NCI-H82 treated with DMSO at 0.1 percent for 48 hours (cell line): ENCODE results near the gene ATG7.
"Not testable (repeated sequence)": the region's sequence is repeated elsewhere in the genome, so short reads cannot be mapped to it uniquely, and the experiment has no call there.

Experiments
- DNase-seq: peaks from one replicate; lab custom pipeline; 2025; ENCODE audit not compliant: unreplicated experiment; lab: John Stamatoyannopoulos, UW

Gene ATG7

DNA sequence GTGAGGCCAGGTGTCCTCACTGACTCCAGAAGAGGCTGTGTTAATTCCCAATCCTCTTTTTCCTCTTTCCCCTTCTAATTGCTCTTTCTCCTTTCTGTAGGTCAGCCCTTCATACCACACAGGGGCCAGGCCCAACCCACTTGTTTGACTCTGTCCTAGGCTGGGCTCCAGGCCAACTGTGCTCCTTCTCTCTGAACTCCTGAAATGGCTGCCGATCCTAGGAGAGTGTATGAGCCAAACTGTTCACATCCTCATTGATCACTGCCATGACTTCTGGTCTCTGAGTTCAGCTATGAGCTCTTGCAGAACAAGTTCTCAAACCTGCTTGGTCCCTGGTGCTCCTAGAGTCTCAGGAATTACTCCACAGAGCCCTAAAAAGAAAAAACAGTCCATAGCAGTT lies 226.4 kb downstream of the ATG7 start:
- no peak for DNase-seq

- DNase-seq = no peak
Observed at GRCh38 chr3:11499144-11499543, 226.9 kb downstream of the ATG7 start.

- DNase-seq = not testable (repeated sequence)
Observed at GRCh38 chr3:11502413-11502812, 230.2 kb downstream of the ATG7 start.

DNA sequence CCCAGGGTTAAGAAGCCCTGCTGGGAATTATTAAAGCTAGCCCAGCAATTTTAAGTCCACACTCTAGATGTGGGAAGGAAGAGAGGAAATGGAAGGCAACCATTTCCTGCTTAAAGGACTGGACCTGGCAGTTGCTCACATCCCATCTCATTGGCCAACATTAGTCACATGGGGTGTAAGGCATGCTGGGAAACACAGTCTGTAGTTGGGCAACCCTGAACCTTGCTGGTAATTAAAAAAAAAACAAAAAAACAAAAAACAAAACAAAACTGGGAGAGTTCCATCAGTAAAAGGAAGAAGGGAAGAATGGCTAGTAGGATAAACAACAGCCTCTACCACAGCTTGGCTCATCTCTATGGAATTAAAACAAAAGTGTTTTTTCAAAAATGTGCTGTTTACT lies 235.5 kb downstream of the ATG7 start:
- no peak for DNase-seq

- DNase-seq = no peak
Observed at GRCh38 chr3:11508346-11509172, 236.4 kb downstream of the ATG7 start.

GRCh38 chr3:11509173-11510000 lies 237.2 kb downstream of the ATG7 start:
- DNase-seq = no peak

GRCh38 chr3:11510001-11510340 lies 237.8 kb downstream of the ATG7 start:
- DNase-seq = no peak

GRCh38 chr3:11510356-11510755 lies 238.2 kb downstream of the ATG7 start:
- DNase-seq = no peak

- not testable (repeated sequence) for DNase-seq
Observed at GRCh38 chr3:11511606-11512005, 239.4 kb downstream of the ATG7 start.

- DNase-seq = not testable (repeated sequence)
Observed at GRCh38 chr3:11513125-11513816, 241.1 kb downstream of the ATG7 start.

DNA sequence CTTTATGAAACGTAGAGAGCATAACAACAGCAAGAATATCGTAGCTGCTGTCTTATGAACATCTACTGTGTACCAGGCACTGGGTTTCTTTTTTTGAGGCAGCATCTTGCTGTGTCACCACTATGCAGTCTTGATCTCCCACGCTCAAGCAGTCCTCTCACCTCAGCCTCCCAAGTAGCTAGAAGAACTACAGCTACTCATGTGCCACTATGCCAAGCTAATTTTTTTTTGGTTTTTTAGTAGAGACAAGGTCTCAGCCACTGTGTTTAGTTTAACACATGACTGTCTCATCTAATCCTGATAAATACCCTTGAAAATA lies 241.6 kb downstream of the ATG7 start:
- DNase-seq = no peak

- DNase-seq = no peak
Observed at GRCh38 chr3:11514191-11514821, 242.1 kb downstream of the ATG7 start.

DNA sequence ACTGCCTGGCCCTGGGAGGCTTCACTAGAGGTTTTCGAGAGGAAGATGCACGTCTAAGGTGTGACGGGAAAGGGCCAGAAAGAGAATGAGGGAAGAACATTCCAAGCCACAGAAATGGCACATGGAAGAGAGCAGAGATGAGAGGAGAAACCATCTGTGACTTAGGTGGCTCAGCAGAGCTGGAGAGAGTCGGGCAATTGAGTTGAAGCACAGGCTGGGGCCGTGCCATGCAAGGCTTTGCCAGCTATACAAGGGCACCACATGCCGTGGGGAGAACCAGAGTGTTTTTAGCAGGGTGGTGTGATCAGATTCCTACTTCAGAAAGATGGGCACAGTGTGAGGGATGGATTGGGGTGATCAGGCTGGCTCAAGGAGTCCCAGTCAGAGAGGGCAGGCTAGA lies 245.4 kb downstream of the ATG7 start:
- no peak for DNase-seq

DNA sequence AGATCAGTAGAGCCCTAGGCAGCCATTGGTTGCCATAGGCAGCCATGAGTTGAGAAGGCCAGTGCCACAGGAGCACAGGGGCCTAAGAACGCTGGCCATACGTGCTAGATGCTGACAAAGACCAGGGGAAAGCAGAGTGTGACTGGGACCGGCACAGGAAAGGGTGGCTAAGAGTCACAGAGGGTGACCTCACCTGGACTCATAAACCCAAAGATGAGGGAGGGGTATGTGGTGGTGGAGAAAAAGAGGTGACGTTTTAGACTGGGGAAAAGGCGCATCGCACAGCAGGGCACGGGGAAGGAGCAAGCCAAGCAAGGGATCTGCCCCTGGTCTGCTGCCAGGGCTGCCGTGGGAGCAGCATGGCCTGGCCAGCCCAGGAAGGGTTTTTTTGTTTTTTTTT lies 249.0 kb downstream of the ATG7 start:
- DNase-seq = no peak

DNA sequence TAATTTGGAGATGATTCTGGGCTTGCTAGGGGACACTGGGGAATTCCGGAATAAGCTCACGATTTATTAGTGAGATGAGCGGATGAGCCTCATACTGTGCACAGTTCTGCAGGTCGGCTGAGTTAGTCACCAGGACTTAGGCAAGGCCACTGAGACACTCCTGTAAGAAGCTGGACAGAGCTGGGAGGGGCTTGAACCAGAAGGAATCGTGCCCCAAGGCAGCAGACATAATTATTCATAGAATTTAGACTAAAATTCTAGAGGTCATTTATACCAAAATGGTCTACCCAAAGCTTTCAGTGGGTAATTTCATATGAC lies 250.2 kb downstream of the ATG7 start:
- DNase-seq = no peak

DNA sequence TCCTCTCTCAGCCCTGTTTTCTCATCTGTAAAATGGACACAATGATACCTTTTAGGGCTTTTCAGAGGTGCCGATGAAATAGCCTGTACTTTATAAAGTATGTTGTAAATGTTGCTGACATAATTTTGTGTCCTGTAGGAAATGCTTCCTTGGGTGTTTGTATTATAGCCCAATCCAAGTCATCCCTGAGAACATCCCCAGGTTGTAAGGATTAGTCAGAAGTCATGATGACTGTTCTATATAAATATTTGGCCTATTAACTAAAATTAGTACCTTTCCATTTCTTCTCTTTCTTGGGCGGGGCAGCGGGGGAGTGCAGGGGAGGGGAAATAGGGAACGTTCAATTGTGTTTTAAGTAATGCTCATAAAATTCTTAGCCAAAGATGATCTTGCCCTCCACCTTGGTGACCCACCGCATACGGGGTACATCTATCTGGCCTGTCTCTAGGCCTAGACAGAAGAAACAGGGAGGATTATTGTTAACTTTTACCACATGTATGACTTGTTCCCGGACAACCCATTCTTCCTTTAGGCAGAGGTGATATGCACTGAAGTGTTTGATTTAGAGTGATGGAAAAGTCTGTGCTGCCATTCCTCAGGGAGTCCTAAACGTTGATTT lies 250.9 kb downstream of the ATG7 start:
- DNase-seq = no peak

DNA sequence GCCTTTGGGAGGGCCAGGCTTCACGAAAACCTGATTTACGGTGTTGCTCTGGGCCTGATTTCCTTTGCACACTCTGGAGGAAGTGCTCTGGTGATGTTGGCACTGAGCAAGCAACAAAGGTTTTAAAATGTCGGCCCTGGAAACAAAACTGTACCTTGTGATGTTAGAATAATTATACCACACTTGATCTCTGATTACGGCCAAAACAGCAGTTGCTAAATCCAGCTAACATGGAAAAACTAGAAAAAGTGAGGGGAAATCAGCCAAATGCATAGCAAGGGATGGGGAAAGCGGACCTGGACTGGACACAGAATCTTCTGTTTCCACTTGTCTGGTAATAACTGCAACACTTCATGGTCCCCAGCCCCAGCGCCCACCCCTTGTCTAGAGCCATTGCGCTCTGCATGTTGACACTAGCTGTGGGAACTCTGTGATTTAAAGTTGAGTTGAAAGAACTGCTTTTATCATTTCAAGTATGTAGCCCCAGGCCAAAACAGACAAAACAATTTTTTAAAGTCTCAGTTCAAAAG lies 251.4 kb downstream of the ATG7 start:
- DNase-seq = no peak

GRCh38 chr3:11526121-11526520 lies 253.9 kb downstream of the ATG7 start:
- not testable (repeated sequence) for DNase-seq

- no peak for DNase-seq
Observed at GRCh38 chr3:11529281-11529680, 257.1 kb downstream of the ATG7 start.

GRCh38 chr3:11530153-11530721 lies 258.0 kb downstream of the ATG7 start:
- DNase-seq = no peak
